ENCODE results near the gene PUSL1. TPM values are rescaled to one million over a fixed set of nuclear protein-coding genes. Genes with fewer than 3 reads are reported as not detected.

The PUSL1 gene
- total and polyA plus RNA-seq, 2 of the 4 experiments (the other 2 are of a cell fraction) = 10.9 to 33.0 TPM

DNA sequence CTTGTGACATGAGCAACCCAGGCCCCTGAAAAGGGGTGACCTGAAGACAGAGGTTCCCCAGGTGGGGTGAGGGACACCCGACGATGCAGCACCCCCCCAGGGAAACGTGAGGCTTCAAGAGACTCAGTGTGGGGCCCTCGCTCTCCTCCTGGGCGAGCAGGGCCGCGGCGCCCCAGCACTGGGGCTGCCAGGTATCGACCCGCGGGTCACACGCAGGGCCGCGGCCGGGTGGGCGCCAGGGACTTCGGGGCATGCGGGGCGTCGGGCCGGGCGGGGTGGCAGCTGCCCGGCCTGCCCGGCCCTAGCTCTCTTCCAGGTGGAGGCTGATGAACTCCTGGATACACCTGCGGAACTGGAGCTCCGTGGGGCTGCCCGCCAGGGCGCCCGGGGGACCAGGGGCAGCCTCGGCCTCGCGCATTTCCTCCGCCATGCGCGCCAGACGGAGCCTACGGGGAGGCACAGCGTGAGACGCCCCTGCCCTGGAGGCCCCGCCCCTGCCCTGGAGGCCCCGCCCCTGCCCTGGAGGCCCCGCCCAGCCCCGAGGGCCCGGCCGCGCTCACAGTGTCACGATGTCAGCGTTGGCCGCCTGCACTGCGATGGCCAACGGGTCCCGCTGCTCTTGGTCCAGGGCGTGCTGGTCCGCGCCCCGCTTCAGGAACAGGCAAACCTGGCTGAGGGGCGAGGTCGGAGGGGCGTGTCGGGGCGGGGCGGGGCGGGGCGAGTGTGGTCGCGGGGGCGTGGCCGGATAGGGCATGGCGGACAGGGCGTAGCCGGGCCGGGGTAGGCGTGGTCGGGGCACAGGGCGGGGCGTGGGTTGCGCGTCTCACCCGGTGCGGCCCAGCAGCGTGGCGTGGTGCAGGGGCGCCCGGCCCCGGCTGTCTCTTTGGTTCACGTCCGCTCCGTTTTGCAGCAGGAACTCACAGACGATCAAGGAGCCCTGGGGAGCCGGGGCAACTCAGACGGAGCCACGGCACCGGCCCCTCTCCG is 14.8 kb upstream of the PUSL1 start (continued):
- TF ChIP-seq, protein P1, sequence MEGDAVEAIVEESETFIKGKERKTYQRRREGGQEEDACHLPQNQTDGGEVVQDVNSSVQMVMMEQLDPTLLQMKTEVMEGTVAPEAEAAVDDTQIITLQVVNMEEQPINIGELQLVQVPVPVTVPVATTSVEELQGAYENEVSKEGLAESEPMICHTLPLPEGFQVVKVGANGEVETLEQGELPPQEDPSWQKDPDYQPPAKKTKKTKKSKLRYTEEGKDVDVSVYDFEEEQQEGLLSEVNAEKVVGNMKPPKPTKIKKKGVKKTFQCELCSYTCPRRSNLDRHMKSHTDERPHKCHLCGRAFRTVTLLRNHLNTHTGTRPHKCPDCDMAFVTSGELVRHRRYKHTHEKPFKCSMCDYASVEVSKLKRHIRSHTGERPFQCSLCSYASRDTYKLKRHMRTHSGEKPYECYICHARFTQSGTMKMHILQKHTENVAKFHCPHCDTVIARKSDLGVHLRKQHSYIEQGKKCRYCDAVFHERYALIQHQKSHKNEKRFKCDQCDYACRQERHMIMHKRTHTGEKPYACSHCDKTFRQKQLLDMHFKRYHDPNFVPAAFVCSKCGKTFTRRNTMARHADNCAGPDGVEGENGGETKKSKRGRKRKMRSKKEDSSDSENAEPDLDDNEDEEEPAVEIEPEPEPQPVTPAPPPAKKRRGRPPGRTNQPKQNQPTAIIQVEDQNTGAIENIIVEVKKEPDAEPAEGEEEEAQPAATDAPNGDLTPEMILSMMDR (conservative IDR thresholded peaks at IDR 0.05; ENCODE audit: low read depth, low read length) = no peak

DNA sequence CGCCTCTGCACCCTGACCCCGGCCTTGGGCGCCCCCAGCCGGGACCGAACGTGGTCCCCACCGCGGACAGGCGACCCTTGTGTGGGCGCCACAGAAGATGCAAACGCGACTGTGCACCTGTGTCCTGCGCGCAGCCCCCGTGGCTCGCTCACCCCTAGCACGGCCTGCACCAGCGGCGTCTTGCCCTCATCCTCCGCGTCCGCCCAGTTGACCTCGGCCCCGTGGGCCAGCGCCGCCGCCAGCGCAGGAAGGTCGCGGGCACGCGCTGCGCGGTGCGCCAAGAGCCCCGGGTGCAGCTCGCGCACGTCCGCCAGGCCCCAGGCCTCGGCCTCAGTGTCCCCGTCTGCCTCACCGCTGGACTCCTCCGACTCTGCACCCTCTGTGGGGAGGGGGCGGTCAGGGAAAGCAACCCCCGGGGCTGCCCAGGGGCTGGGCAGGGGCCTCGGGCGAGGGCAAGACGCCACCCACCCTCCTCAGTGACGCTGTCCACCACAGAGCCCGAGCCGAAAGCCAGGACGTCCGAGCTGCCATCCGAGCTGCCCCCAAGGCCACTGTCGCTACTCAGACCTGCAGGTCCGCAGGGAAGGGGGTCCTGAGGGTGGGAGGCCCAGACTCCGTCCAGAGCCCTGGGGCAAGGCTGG is 14.0 kb upstream of the PUSL1 start:
- POLR2A ChIA-PET (ENCODE audit: unreplicated experiment) = no interaction called here
- dilution Hi-C loops (cut with HindIII; ENCODE audit: low sequenced_read_pairs, unreplicated experiment) = no loop called here
- TF ChIP-seq BHLHE40 (IDR thresholded peaks at IDR 0.05; ENCODE audit: low read depth, low read length) (no peak), RCOR1 (IDR thresholded peaks at IDR 0.05; ENCODE audit: insufficient replicate concordance, low read length) (no peak), POLR2A (IDR thresholded peaks at IDR 0.05; ENCODE audit: low read depth, low read length) (no peak), CEBPB (IDR thresholded peaks at IDR 0.05; ENCODE audit: low read depth, low read length) (no peak), MAFK (IDR thresholded peaks at IDR 0.05; ENCODE audit: low read depth, low read length) (no peak), RFX5 (IDR thresholded peaks at IDR 0.05; ENCODE audit: low read depth, low read length) (no peak), CHD1 (IDR thresholded peaks at IDR 0.05; ENCODE audit: low read depth, low read length) (no peak), FOS (IDR thresholded peaks at IDR 0.05; ENCODE audit: low read depth, low read length) (no peak), RAD21 (IDR thresholded peaks at IDR 0.05; ENCODE audit: low read length) (no peak), NFE2L2 (IDR thresholded peaks at IDR 0.05; ENCODE audit: low read depth, low read length) (no peak), MAZ (IDR thresholded peaks at IDR 0.05; ENCODE audit: borderline replicate concordance, low read depth, low read length) (no peak)
- TF ChIP-seq, protein P2, sequence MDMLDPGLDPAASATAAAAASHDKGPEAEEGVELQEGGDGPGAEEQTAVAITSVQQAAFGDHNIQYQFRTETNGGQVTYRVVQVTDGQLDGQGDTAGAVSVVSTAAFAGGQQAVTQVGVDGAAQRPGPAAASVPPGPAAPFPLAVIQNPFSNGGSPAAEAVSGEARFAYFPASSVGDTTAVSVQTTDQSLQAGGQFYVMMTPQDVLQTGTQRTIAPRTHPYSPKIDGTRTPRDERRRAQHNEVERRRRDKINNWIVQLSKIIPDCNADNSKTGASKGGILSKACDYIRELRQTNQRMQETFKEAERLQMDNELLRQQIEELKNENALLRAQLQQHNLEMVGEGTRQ (IDR thresholded peaks at IDR 0.05; ENCODE audit: low read depth, low read length) = no peak

More for the DNA sequence above, 14.0 kb upstream of the PUSL1 start:
- H3K4ac ChIP-seq (ENCODE audit: low read depth, low read length) = no peak overlapping the region
- WGBS, 2 experiments (ENCODE audit: extremely low coverage in 2 of 2, insufficient read length in 1 of 2) = 88% methylated on average over 29 of the region's 58 CpGs; no CpG with 5 or more reads in 1 of the 2 experiments
- H3K27me3 ChIP-seq (ENCODE audit: control insufficient read depth, insufficient read depth, low read length) = no peaks in the 10 kb centered on the region
- H4K20me1 ChIP-seq (ENCODE audit: insufficient read depth, low read length) = peaks cover 20% of the 10 kb centered on the region
- no peak overlapping the region for H2BK15ac ChIP-seq (ENCODE audit: low read depth, low read length)
- no peak overlapping the region for H4K91ac ChIP-seq (ENCODE audit: insufficient read depth, low read depth, low read length)
- H2AK9ac ChIP-seq (replicated peaks; ENCODE audit: low read depth, low read length, poor library complexity) = no peak overlapping the region
- no peak overlapping the region for H3K9ac ChIP-seq (ENCODE audit: low read depth, low read length)
- no peak overlapping the region for H2AK5ac ChIP-seq (ENCODE audit: low read depth, low read length)
- H2BK120ac ChIP-seq (ENCODE audit: low read depth, low read length) = no peak overlapping the region
- H3K4me3 ChIP-seq (ENCODE audit: insufficient read depth, low read depth, low read length) = no peak overlapping the region
- no peak overlapping the region for H2BK20ac ChIP-seq (ENCODE audit: low read depth, low read length)
- no peaks in the 10 kb centered on the region for H3K9me3 ChIP-seq (ENCODE audit: control insufficient read depth, insufficient read depth, low read length)
- CTCF ChIA-PET = no interaction called here
- H3K27ac ChIP-seq (ENCODE audit: insufficient read depth, low read length) = no peak overlapping the region
- H3K9me1 ChIP-seq (ENCODE audit: insufficient read depth, low read length) = no peaks in the 10 kb centered on the region
- no peak overlapping the region for H3K4me2 ChIP-seq (ENCODE audit: low read depth, low read length)
- H3K4me1 ChIP-seq (ENCODE audit: control insufficient read depth, insufficient read depth, low read length) = no peaks in the 10 kb centered on the region; the same call in 1 of the 2 replicates
- H4K5ac ChIP-seq (ENCODE audit: low read depth, low read length) = no peak overlapping the region
- BruUV-seq (replicated peaks) = no TSS peak
- H2AFZ ChIP-seq (replicated peaks; ENCODE audit: low read length, poor library complexity) = no peak overlapping the region
- H4K8ac ChIP-seq (ENCODE audit: low read depth in 2 of 2, low read length in 2 of 2) = no peak overlapping the region
- no peak overlapping the region for H3K18ac ChIP-seq (ENCODE audit: low read depth, low read length)
- H3K14ac ChIP-seq (replicated peaks; ENCODE audit: low read depth, low read length) = no peak overlapping the region
- ATAC-seq (ENCODE audit: low read depth) (no peak), DNase-seq (no peak)
- H3K56ac ChIP-seq (ENCODE audit: extremely low read depth, insufficient read depth, low read length) = no peak overlapping the region
- in situ Hi-C loops (cut with MboI; ENCODE audit: low sequenced_read_pairs) (no loop called here), intact Hi-C loops (cut with micrococcal nuclease) (no loop called here)
- no peak overlapping the region for H2BK5ac ChIP-seq (ENCODE audit: low read depth, low read length, poor library complexity, severe bottlenecking)
- H3K79me1 ChIP-seq (ENCODE audit: low read depth in 1 of 2, low read length in 2 of 2) = no peaks in the 10 kb centered on the region
- no peak overlapping the region for H3K23ac ChIP-seq (ENCODE audit: low read depth, low read length)
- H3K36me3 ChIP-seq (ENCODE audit: control insufficient read depth, insufficient read depth, low read length) = peaks cover 36% of the 10 kb centered on the region
